HG02642 (cell line): Measurements from ENCODE around the gene GPRC5D.

ENCODE experiments used
- ATAC-seq: cut with Tn5 transposase; IDR thresholded peaks from one replicate; pipeline ENCODE4 v1.9.1; 2021; ENCODE audit warnings: mild to moderate bottlenecking; ENCODE audit not compliant: unreplicated experiment, poor library complexity

The GPRC5D gene

GRCh38 chr12:12912711-12913110, 39.3 kb downstream of the GPRC5D start:
- no peak for ATAC-seq

DNA sequence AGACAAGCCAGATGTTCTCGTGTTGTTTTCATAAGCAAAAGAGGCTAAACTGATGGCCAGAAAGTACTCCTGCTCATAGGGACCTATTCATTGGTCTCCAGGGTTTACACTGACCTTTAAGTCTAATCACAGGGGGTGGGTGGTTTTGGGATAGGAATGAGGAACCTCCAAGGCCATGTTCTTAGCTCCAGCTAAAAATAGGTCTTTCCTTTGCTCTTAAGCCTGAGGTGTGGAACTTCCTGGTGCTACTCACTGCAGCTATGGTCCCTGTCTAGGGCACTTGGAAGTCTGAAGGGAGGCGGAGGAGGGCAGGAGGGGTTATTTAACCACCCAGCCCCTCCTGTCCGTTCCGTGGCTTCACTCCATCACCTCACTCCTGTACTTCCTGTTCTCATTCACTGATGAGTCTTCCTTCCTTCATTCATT, 42.0 kb downstream of the GPRC5D start:
- no peak for ATAC-seq

DNA sequence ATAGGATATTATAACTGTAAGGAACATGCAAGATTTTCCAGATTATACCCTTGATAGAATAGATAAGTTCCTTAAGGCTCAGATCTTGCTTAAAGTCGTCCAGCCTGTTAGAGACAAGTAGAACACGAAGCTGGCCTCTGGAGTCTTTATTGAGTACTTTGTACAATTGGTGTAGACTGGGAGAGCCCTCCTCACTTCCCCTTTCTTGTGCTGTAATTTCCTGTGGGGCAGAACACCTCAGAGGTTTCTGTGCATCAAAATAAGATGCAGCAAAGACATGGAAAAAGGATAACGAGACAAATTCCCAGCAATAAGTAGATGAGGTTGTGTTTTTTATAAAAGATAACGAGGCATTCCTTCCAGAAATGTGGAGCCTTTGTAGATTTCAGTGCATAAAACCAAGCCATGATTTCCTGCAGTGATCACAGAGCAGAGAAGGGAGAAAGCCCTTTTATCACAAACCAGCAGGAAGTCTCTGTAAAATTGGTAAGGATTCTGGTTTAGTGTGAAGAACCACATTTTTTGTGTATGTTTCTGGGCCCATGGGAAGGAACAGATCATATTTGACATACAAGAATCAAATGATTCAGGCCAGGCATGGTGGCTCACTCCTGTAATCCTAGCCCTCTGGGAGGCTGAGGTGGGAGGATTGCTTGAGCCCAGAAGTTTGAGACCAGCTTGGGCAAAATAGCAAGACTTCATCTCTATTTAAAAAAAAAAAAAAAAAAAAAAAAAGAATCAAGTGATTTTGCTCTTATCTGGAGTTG, 42.6 kb downstream of the GPRC5D start:
- ATAC-seq: no peak

DNA sequence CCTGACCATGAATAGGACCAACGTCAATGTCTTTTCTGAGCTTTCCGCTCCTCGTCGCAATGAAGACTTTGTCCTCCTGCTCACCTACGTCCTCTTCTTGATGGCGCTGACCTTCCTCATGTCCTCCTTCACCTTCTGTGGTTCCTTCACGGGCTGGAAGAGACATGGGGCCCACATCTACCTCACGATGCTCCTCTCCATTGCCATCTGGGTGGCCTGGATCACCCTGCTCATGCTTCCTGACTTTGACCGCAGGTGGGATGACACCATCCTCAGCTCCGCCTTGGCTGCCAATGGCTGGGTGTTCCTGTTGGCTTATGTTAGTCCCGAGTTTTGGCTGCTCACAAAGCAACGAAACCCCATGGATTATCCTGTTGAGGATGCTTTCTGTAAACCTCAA, 43.3 kb downstream of the GPRC5D start:
- ATAC-seq: no peak

DNA sequence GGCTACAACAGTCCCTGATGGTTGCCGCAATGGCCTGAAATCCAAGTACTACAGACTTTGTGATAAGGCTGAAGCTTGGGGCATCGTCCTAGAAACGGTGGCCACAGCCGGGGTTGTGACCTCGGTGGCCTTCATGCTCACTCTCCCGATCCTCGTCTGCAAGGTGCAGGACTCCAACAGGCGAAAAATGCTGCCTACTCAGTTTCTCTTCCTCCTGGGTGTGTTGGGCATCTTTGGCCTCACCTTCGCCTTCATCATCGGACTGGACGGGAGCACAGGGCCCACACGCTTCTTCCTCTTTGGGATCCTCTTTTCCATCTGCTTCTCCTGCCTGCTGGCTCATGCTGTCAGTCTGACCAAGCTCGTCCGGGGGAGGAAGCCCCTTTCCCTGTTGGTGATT, 43.7 kb downstream of the GPRC5D start:
- no peak for ATAC-seq

- ATAC-seq: no peak
These were observed 44.4 kb downstream of the GPRC5D start for GRCh38 chr12:12907552-12907951.

- ATAC-seq: no peak
These were observed 48.0 kb downstream of the GPRC5D start for GRCh38 chr12:12903642-12904609.

DNA sequence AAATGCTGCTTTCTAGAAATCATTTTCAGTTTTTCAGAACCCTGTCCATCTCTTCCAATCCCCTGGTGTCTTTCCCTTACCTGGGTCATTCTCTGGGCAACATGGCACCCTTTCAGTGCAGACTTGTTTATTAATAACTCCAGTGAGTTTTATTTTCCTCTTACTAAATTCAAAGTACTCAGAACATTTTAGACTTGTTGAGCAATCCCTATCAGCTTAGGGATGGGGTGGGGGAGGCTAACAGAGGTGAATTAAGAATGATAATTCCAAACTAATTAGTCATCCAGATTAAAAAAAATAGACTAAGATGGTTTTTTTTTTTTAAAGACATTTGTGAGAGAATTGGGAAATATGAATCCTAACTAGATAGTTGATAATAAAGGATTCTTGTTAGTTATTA, 49.9 kb downstream of the GPRC5D start:
- ATAC-seq: no peak

GRCh38 chr12:12901158-12901791, 50.7 kb downstream of the GPRC5D start:
- no peak for ATAC-seq

- no peak for ATAC-seq
These were observed 51.2 kb downstream of the GPRC5D start for GRCh38 chr12:12900786-12901157.

DNA sequence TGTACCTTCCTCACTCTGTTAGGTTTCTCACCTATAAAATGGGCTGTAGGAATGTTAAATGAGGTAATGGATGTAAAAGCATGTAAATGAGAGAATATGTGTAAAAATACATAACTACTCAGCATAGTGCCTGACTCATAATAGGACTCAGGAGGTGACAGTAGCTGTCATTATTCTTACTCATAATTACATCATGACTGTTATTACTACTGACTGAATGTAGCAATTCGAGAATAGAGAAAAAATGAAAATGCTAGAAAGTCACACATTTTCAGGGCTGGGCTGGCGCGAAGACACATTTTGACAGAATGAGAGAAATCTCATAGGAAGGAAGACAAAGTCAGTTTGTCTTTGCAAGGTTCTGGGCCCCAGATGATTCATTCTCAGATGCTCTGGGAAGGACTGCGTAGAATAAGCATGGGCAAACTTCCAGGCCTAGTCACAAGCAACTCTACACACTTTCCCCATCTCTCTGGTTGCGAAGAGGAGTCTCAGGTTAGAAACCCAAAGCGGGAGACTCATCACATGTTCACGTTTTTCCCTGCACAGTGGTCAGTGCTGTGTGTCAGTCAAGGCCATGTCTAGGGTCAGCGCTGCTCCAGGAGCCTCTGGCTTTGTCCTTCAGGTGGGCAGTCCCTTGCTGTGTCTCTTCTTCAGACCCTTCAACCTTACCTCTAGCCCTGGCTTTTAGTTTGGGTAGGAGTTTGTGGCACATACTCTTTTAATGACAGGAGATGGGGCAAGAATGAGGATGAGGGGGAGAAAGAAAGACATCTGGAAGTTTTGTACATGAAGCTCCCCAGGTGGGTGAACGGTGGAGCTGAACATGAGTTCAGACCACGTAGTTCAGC, 52.2 kb downstream of the GPRC5D start:
- ATAC-seq: peak; percentile 73

GRCh38 chr12:12898911-12899511, 53.0 kb downstream of the GPRC5D start:
- no peak for ATAC-seq

GRCh38 chr12:12898136-12898717, 53.7 kb downstream of the GPRC5D start:
- no peak for ATAC-seq

DNA sequence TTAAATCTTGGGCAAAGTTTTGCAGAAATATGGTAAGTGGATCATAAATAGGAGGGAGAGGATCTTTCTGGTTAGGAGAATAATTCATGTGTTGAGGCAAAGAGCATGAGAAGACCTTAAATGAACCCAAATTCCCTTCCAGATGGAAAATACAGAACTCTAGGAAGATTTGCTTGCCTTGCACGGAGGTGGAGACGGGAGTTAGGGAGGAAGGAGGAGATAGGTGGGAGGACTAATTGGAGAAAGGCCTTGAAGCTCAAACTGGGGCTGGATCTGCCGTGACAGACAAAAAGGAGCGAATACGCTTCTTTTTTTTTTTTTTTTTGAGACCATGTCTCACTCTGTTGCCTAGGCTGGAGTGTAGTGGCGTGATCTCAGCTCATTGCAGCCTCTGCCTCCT, 54.7 kb downstream of the GPRC5D start:
- ATAC-seq: no peak

DNA sequence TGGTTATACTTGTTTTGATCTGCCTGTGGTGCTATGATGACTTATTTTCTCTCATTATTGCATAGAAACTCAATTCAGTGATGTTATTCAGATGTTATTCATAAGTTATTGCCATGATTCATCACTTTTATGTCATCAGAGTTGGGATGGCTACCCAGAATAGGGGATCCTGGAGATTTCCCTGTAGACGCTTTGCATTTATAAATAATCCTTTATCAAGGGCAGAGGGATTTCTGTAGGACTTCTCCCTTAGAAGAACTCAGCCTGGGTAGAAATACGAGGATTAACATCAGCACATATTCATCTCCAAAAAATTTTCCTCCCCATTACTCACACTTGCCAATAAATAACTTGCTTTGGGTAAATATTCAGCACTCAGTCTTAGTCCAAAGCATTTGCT, 55.7 kb downstream of the GPRC5D start:
- no peak for ATAC-seq

- ATAC-seq: no peak
These were observed 58.5 kb downstream of the GPRC5D start for GRCh38 chr12:12893438-12893837.

DNA sequence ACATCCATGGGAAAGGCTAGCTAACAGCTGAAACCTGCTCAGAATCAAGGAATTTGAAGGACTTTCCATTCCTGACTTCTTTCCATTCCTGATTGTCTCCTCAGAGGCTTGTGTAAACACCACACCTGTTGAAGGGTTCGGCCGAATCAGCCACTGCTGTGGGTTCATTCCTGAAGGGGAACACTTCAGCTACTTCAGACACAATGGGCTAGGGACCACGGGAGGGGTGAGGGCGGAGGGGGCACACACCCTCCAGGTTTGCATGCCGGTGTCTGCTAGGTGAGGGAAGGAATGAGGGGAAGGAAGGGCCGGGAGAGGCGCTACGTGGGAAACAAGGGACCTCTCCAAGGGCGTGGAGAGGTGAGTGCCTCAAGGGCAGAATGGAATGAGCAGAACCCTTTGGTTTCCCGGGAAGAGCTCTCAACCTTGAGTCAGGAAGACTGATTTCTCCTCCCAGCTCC, 59.3 kb downstream of the GPRC5D start:
- ATAC-seq: no peak

- ATAC-seq: no peak
These were observed 60.1 kb downstream of the GPRC5D start for GRCh38 chr12:12891881-12892355.
